ENCODE measurements around the gene USP31.

The USP31 gene

GRCh38 chr16:23122144-23122543 lies 27.1 kb downstream of the USP31 start:
- no peak overlapping the region for H3K4me3 ChIP-seq (ENCODE audit: low read depth in 1 of 2, low read length in 2 of 2)
- no peak overlapping the region for H3K9ac ChIP-seq (ENCODE audit: low read depth in 1 of 2, low read length in 2 of 2)
- no peaks in the 10 kb centered on the region for H3K27me3 ChIP-seq (ENCODE audit: control insufficient read depth in 1 of 2, insufficient read depth in 2 of 2, low read length in 2 of 2)
- no peak overlapping the region for H3K27ac ChIP-seq (ENCODE audit: low read depth, low read length)
- peaks cover 0 to 10% of the 10 kb centered on the region in 2 donors for H3K4me1 ChIP-seq (ENCODE audit: control insufficient read depth in 1 of 2, insufficient read depth in 2 of 2, low read length in 2 of 2)
- H3K9me3 ChIP-seq (ENCODE audit: control insufficient read depth in 1 of 2, low read length in 2 of 2), result no peaks in the 10 kb centered on the region
- H3K36me3 ChIP-seq (ENCODE audit: control insufficient read depth in 1 of 2, insufficient read depth in 2 of 2, low read length in 2 of 2), result no peaks in the 10 kb centered on the region

DNA sequence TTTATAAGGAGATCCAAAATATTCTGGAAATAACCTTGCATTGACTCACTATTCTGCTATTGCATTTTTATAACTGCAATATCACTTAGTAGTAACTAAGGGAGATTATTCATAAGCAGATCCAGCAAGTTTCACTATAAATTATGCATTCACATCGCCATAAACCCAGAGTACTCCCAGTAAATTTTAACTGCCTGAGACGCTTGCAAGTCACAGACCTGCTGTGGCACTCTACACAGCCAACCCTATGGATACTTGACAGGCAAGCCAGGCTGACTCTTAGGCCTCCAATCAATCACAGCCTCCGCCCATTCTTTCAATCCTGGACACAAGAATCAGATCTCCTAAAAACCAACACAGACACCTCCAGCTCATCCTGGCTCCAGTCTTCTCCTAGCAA lies 28.2 kb downstream of the USP31 start:
- peaks cover 0 to 10% of the 10 kb centered on the region in 2 donors for H3K4me1 ChIP-seq (ENCODE audit: control insufficient read depth in 1 of 2, insufficient read depth in 2 of 2, low read length in 2 of 2)
- no peak overlapping the region for H3K9ac ChIP-seq (ENCODE audit: low read depth in 1 of 2, low read length in 2 of 2)
- no peak overlapping the region for H3K4me3 ChIP-seq (ENCODE audit: low read depth in 1 of 2, low read length in 2 of 2)
- H3K27ac ChIP-seq (ENCODE audit: low read depth, low read length), result no peak overlapping the region
- H3K27me3 ChIP-seq (ENCODE audit: control insufficient read depth in 1 of 2, insufficient read depth in 2 of 2, low read length in 2 of 2), result no peaks in the 10 kb centered on the region
- H3K9me3 ChIP-seq (ENCODE audit: control insufficient read depth in 1 of 2, low read length in 2 of 2), result no peaks in the 10 kb centered on the region
- H3K36me3 ChIP-seq (ENCODE audit: control insufficient read depth in 1 of 2, insufficient read depth in 2 of 2, low read length in 2 of 2), result no peaks in the 10 kb centered on the region

- Histone ChIP-seq H3K36me3 (ENCODE audit: control insufficient read depth in 1 of 2, insufficient read depth in 2 of 2, low read length in 2 of 2) (no peaks in the 10 kb centered on the region), H3K4me1 (ENCODE audit: control insufficient read depth in 1 of 2, insufficient read depth in 2 of 2, low read length in 2 of 2) (peaks cover 0 to 6% of the 10 kb centered on the region in 2 donors), H3K27me3 (ENCODE audit: control insufficient read depth in 1 of 2, insufficient read depth in 2 of 2, low read length in 2 of 2) (no peaks in the 10 kb centered on the region), H3K27ac (ENCODE audit: low read depth, low read length) (no peak overlapping the region), H3K9me3 (ENCODE audit: control insufficient read depth in 1 of 2, low read length in 2 of 2) (no peaks in the 10 kb centered on the region), H3K4me3 (ENCODE audit: low read depth in 1 of 2, low read length in 2 of 2) (no peak overlapping the region), H3K9ac (ENCODE audit: low read depth in 1 of 2, low read length in 2 of 2) (no peak overlapping the region)
Measured at GRCh38 chr16:23120562-23120961, 28.7 kb downstream of the USP31 start.

DNA sequence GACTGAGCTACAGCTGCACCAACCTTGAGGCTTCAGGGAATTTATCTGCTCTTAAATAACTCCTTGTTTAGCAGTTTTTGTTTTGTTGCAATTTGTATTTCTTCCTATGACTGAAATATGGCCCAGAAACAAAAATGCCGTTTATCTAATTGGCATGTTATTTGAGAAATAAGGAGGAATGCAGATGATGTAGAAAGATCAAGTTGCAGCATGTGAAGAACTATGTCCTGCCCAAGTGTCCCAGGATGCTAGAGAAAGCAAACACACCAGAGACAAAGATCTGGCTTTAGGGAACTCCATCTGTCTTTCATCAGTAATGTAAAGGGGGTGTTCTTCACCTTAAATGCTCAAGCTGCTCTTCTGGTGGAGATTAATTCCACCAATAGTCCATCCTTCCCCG lies 29.7 kb downstream of the USP31 start:
- no peak overlapping the region for H3K27ac ChIP-seq (ENCODE audit: low read depth, low read length)
- H3K27me3 ChIP-seq (ENCODE audit: control insufficient read depth in 1 of 2, insufficient read depth in 2 of 2, low read length in 2 of 2), result no peaks in the 10 kb centered on the region
- no peak overlapping the region for H3K4me3 ChIP-seq (ENCODE audit: low read depth in 1 of 2, low read length in 2 of 2)
- no peaks in the 10 kb centered on the region for H3K36me3 ChIP-seq (ENCODE audit: control insufficient read depth in 1 of 2, insufficient read depth in 2 of 2, low read length in 2 of 2)
- H3K4me1 ChIP-seq (ENCODE audit: control insufficient read depth in 1 of 2, insufficient read depth in 2 of 2, low read length in 2 of 2), result no peaks in the 10 kb centered on the region
- no peaks in the 10 kb centered on the region for H3K9me3 ChIP-seq (ENCODE audit: control insufficient read depth in 1 of 2, low read length in 2 of 2)
- H3K9ac ChIP-seq (ENCODE audit: low read depth in 1 of 2, low read length in 2 of 2), result no peak overlapping the region

DNA sequence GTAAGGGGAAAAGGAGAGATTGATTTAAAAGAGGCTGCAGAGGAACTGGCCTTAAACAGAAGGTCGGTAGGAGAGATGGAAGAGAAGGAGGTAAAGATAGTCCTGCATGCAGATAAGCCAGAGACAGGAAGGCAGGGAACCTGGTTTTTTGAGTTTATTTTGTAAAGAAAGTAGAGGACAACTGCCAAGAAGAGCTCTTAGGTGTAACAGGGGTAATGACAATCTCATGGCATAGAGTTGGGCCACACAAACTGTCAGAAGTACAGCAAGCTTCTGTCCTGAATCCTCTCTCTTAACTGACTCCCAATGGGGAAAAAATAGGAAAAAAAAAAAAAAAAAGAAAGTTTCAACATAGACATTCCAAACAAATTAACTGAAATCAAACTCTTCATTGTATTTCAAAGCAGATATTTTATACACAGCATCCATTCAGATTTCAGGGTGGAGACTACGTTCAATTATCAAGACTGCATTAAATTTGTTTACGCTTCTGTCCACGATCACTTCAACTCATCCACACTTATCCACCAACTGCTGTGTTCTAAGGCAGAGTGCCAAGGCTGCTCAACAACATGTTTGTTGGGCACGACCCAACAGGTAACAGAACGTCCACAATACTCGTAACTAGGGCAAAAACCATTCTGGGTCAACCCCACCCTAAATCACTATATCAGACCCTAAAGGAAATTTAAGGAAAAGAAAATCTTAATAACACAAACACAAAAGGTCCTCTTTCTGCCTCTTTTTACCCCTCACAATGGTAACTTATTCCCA lies 34.9 kb downstream of the USP31 start:
- no peaks in the 10 kb centered on the region for H3K4me1 ChIP-seq (ENCODE audit: control insufficient read depth in 1 of 2, insufficient read depth in 2 of 2, low read length in 2 of 2)
- H3K4me3 ChIP-seq (ENCODE audit: low read depth in 1 of 2, low read length in 2 of 2), result no peak overlapping the region
- no peak overlapping the region for H3K9ac ChIP-seq (ENCODE audit: low read depth in 1 of 2, low read length in 2 of 2)
- H3K36me3 ChIP-seq (ENCODE audit: control insufficient read depth in 1 of 2, insufficient read depth in 2 of 2, low read length in 2 of 2), result no peaks in the 10 kb centered on the region
- H3K27me3 ChIP-seq (ENCODE audit: control insufficient read depth in 1 of 2, insufficient read depth in 2 of 2, low read length in 2 of 2), result no peaks in the 10 kb centered on the region
- no peaks in the 10 kb centered on the region for H3K9me3 ChIP-seq (ENCODE audit: control insufficient read depth in 1 of 2, low read length in 2 of 2)
- no peak overlapping the region for H3K27ac ChIP-seq (ENCODE audit: low read depth, low read length)

DNA sequence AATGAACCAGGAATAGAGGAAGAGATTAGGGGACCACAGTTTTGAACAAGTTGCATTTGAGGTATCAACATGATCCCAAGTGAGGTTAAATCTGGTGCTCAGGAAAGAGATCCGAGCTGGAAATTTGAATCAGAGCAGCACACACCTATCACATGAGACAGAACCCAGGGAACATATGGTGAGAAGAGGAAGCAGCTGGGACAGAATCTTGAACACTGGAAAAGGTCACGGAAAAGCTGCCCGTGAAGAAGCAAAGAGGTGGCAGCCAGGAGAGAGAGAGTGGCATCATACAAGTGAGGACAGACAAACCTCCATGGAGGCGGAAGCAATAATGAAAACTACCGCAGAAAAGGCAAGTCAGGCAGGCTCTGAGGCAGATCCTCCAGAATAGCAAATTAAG lies 36.1 kb downstream of the USP31 start:
- Histone ChIP-seq H3K27me3 (ENCODE audit: control insufficient read depth in 1 of 2, insufficient read depth in 2 of 2, low read length in 2 of 2) (no peaks in the 10 kb centered on the region), H3K9ac (ENCODE audit: low read depth in 1 of 2, low read length in 2 of 2) (no peak overlapping the region), H3K36me3 (ENCODE audit: control insufficient read depth in 1 of 2, insufficient read depth in 2 of 2, low read length in 2 of 2) (no peaks in the 10 kb centered on the region), H3K9me3 (ENCODE audit: control insufficient read depth in 1 of 2, low read length in 2 of 2) (no peaks in the 10 kb centered on the region), H3K27ac (ENCODE audit: low read depth, low read length) (no peak overlapping the region), H3K4me3 (ENCODE audit: low read depth in 1 of 2, low read length in 2 of 2) (no peak overlapping the region), H3K4me1 (ENCODE audit: control insufficient read depth in 1 of 2, insufficient read depth in 2 of 2, low read length in 2 of 2) (no peaks in the 10 kb centered on the region)

GRCh38 chr16:23110257-23110899 lies 38.9 kb downstream of the USP31 start:
- Histone ChIP-seq H3K27ac (ENCODE audit: low read depth, low read length) (no peak overlapping the region), H3K9ac (ENCODE audit: low read depth in 1 of 2, low read length in 2 of 2) (no peak overlapping the region), H3K4me1 (ENCODE audit: control insufficient read depth in 1 of 2, insufficient read depth in 2 of 2, low read length in 2 of 2) (no peaks in the 10 kb centered on the region), H3K4me3 (ENCODE audit: low read depth in 1 of 2, low read length in 2 of 2) (no peak overlapping the region), H3K9me3 (ENCODE audit: control insufficient read depth in 1 of 2, low read length in 2 of 2) (no peaks in the 10 kb centered on the region), H3K27me3 (ENCODE audit: control insufficient read depth in 1 of 2, insufficient read depth in 2 of 2, low read length in 2 of 2) (no peaks in the 10 kb centered on the region), H3K36me3 (ENCODE audit: control insufficient read depth in 1 of 2, insufficient read depth in 2 of 2, low read length in 2 of 2) (peaks cover 0 to 8% of the 10 kb centered on the region in 2 donors)

DNA sequence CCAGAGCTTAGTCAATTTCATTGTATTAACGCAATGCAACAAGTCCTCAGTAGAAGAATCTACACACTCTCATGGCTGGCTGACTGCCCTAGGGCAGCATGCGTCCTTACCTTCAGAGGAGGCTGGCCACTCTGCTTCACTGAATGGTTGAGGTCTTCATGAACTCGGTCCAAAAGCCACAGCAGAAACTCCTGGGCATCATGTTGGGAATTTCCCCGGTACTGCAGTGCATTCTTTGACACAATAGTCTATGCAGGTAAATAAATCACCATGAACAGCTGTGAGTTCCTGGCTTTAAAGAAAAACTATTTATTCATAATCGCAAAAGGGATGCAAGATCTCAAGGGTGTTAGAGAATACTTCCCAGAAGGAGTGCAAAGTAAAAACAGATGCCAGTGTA lies 41.3 kb downstream of the USP31 start:
- H3K27ac ChIP-seq (ENCODE audit: low read depth, low read length), result no peak overlapping the region
- H3K4me3 ChIP-seq (ENCODE audit: low read depth in 1 of 2, low read length in 2 of 2), result no peak overlapping the region
- H3K36me3 ChIP-seq (ENCODE audit: control insufficient read depth in 1 of 2, insufficient read depth in 2 of 2, low read length in 2 of 2), result peaks cover 0 to 8% of the 10 kb centered on the region in 2 donors
- peaks cover 4 to 6% of the 10 kb centered on the region in 2 donors for H3K4me1 ChIP-seq (ENCODE audit: control insufficient read depth in 1 of 2, insufficient read depth in 2 of 2, low read length in 2 of 2)
- no peaks in the 10 kb centered on the region for H3K9me3 ChIP-seq (ENCODE audit: control insufficient read depth in 1 of 2, low read length in 2 of 2)
- no peak overlapping the region for H3K9ac ChIP-seq (ENCODE audit: low read depth in 1 of 2, low read length in 2 of 2)
- H3K27me3 ChIP-seq (ENCODE audit: control insufficient read depth in 1 of 2, insufficient read depth in 2 of 2, low read length in 2 of 2), result no peaks in the 10 kb centered on the region

DNA sequence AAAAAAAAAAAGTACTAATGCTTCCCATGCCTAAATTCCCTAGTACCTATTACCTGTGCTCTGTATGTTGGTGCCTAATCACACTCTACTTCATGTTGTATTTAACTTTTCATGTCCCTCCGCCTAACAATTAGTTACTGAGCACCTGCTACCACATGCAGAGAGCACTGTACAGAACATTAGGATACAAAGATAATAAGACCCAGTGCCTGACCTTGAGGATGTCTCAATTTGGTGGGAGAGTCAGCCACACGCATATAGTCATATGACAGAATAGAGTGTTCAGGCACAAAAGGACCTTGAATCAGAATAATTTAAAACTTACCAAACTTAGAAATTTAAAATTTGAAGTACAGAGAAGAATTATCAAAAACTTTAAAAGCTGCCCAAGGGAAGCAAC lies 42.1 kb downstream of the USP31 start:
- H3K4me1 ChIP-seq (ENCODE audit: control insufficient read depth in 1 of 2, insufficient read depth in 2 of 2, low read length in 2 of 2), result peaks cover 4 to 6% of the 10 kb centered on the region in 2 donors
- peaks cover 0 to 10% of the 10 kb centered on the region in 2 donors for H3K36me3 ChIP-seq (ENCODE audit: control insufficient read depth in 1 of 2, insufficient read depth in 2 of 2, low read length in 2 of 2)
- no peaks in the 10 kb centered on the region for H3K9me3 ChIP-seq (ENCODE audit: control insufficient read depth in 1 of 2, low read length in 2 of 2)
- H3K9ac ChIP-seq (ENCODE audit: low read depth in 1 of 2, low read length in 2 of 2), result no peak overlapping the region
- no peak overlapping the region for H3K4me3 ChIP-seq (ENCODE audit: low read depth in 1 of 2, low read length in 2 of 2)
- no peaks in the 10 kb centered on the region for H3K27me3 ChIP-seq (ENCODE audit: control insufficient read depth in 1 of 2, insufficient read depth in 2 of 2, low read length in 2 of 2)
- H3K27ac ChIP-seq (ENCODE audit: low read depth, low read length), result no peak overlapping the region

DNA sequence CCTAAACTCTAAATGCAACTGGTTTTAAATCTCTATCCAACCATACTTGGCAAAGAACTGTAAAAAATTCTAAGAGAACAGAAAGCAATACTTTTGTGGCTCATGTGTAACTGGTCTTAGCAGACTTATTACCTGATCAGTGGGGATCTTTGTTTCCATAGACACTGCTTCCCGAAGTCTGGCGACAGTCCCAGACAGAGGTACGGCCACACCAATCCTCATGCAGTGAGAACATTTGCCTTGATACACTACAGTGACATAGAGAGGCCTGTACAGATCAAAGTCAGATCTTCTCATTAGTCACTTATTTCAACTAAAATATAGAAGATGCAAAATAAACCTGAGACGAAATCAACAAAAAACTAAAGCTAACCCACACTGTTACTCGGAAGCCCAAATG lies 43.9 kb downstream of the USP31 start:
- peaks cover 4 to 6% of the 10 kb centered on the region in 2 donors for H3K4me1 ChIP-seq (ENCODE audit: control insufficient read depth in 1 of 2, insufficient read depth in 2 of 2, low read length in 2 of 2)
- no peaks in the 10 kb centered on the region for H3K27me3 ChIP-seq (ENCODE audit: control insufficient read depth in 1 of 2, insufficient read depth in 2 of 2, low read length in 2 of 2)
- no peak overlapping the region for H3K4me3 ChIP-seq (ENCODE audit: low read depth in 1 of 2, low read length in 2 of 2)
- no peak overlapping the region for H3K27ac ChIP-seq (ENCODE audit: low read depth, low read length)
- no peaks in the 10 kb centered on the region for H3K9me3 ChIP-seq (ENCODE audit: control insufficient read depth in 1 of 2, low read length in 2 of 2)
- no peak overlapping the region for H3K9ac ChIP-seq (ENCODE audit: low read depth in 1 of 2, low read length in 2 of 2)
- H3K36me3 ChIP-seq (ENCODE audit: control insufficient read depth in 1 of 2, insufficient read depth in 2 of 2, low read length in 2 of 2), result peaks cover 0 to 11% of the 10 kb centered on the region in 2 donors

Measured in duodenal mucosa (tissue), 2 donors.